Gastrocnemius medialis (tissue), 4 donors: ENCODE data around the gene ZNF281. TPM values are rescaled to one million over a fixed set of nuclear protein-coding genes. Genes with fewer than 3 reads are reported as not detected.

Experiments
- ATAC-seq, 2 donors: fragments of 150-250 bp; one replicate each; pipeline ENCODE4 v1.9.1; 2016
- DNase-seq, 2 donors: peaks; one replicate each; pipeline ENCODE4 v3.0.0-alpha.2; 2019
- H3K27ac ChIP-seq, 4 donors: fragments of 200-600 bp; sonication (generic); 1 replicate in 1 of 4; 2 replicates in 3 of 4; pipeline ENCODE4 v1.5.1; 2016 to 2018; ENCODE audit warnings: mild to moderate bottlenecking in 2 of 4, moderate library complexity in 1 of 4
- H3K27me3 ChIP-seq, 3 donors: fragments of 200-600 bp; sonication (generic) in 2 of 3; 1 replicate in 1 of 3; 2 replicates in 2 of 3; pipeline versions ENCODE4 v1.5.1 to v1.6.0; 2016 to 2019; ENCODE audit warnings: mild to moderate bottlenecking in 1 of 3, moderate library complexity in 1 of 3
- H3K36me3 ChIP-seq, 2 donors: fragments of 200-600 bp; sonication (generic) in 1 of 2; one replicate each; pipeline ENCODE4 v1.5.1; 2017 to 2018
- H3K4me1 ChIP-seq, 2 donors: fragments of 200-600 bp; sonication (generic) in 1 of 2; one replicate each; pipeline ENCODE4 v1.5.1; 2016 to 2017; ENCODE audit warnings: mild to moderate bottlenecking in 2 of 2
- H3K4me3 ChIP-seq, 4 donors: fragments of 200-600 bp; sonication (generic) in 3 of 4; 1 replicate in 1 of 4; 2 replicates in 3 of 4; pipeline ENCODE4 v1.5.1; 2016 to 2019; ENCODE audit warnings: mild to moderate bottlenecking in 2 of 4
- H3K9me3 ChIP-seq, 3 donors: fragments of 200-600 bp; sonication (generic) in 2 of 3; 1 replicate in 1 of 3; 2 replicates in 2 of 3; pipeline ENCODE4 v1.5.1; 2016 to 2019
- POLR2A ChIP-seq, 2 donors: fragments of 450-650 bp; IDR thresholded peaks; one replicate each; pipeline ENCODE4 v1.6.1; 2017; ENCODE audit warnings: antibody characterized with exemption in 2 of 2, mild to moderate bottlenecking in 2 of 2, moderate library complexity in 2 of 2
- in situ Hi-C, 4 donors: fragments of 200-750 bp; cut with MboI; loops; one replicate each; pipeline versions ENCODE4 v1.15.0 to v1.8.0; 2017; ENCODE audit warnings: low sequenced_read_pairs in 4 of 4
- intact Hi-C: fragments of 100-400 bp; cut with DNase I; formaldehyde crosslinking; loops from one replicate; pipeline ENCODE4 v1.15.1; 2023; ENCODE audit warnings: low total_unique reads
- total RNA-seq, 4 donors: library from RNA; depleted of rRNA; stranded (reverse); fragments of >200 nt; gene quantifications; one replicate each; pipeline versions ENCODE4 v1.1.0 to v1.2.3, GENCODE V29; 2016
- TF ChIP-seq, protein P1 (sequence below), 5 experiments: fragments of 450-650 bp in 3 of 5; fragments of 200-600 bp in 2 of 5; sonication (generic) in 2 of 5; IDR thresholded peaks in 4 of 5; conservative IDR thresholded peaks in 1 of 5; 1 replicate in 4 of 5; 2 replicates in 1 of 5; pipeline ENCODE4 v1.5.1; 2016 to 2019; ENCODE audit warnings: antibody characterized with exemption in 5 of 5, mild to moderate bottlenecking in 3 of 5, moderate library complexity in 3 of 5

Gene ZNF281
- total RNA-seq, 4 donors from 2014 or later: 4.9 to 12.4 (median 9.8) TPM

- Histone ChIP-seq H3K27me3 (no peaks in the 10 kb centered on the region), H3K9me3 (no peaks in the 10 kb centered on the region), H3K4me1 (no peaks in the 10 kb centered on the region), H3K4me3 (no peak overlapping the region), H3K27ac (no peak overlapping the region), H3K36me3 (no peaks in the 10 kb centered on the region)
- DNase-seq: no peak
- no peak for ATAC-seq
- in situ Hi-C loops (no loop called here), intact Hi-C loops (no loop called here)
- TF ChIP-seq, protein P1, sequence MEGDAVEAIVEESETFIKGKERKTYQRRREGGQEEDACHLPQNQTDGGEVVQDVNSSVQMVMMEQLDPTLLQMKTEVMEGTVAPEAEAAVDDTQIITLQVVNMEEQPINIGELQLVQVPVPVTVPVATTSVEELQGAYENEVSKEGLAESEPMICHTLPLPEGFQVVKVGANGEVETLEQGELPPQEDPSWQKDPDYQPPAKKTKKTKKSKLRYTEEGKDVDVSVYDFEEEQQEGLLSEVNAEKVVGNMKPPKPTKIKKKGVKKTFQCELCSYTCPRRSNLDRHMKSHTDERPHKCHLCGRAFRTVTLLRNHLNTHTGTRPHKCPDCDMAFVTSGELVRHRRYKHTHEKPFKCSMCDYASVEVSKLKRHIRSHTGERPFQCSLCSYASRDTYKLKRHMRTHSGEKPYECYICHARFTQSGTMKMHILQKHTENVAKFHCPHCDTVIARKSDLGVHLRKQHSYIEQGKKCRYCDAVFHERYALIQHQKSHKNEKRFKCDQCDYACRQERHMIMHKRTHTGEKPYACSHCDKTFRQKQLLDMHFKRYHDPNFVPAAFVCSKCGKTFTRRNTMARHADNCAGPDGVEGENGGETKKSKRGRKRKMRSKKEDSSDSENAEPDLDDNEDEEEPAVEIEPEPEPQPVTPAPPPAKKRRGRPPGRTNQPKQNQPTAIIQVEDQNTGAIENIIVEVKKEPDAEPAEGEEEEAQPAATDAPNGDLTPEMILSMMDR (IDR thresholded peaks at IDR 0.05 in 4 of 5, conservative IDR thresholded peaks at IDR 0.05 in 1 of 5): no peak
- TF ChIP-seq POLR2A (IDR thresholded peaks at IDR 0.05): no peak
Observed at GRCh38 chr1:200427744-200428143, 17.9 kb upstream of the ZNF281 start.

GRCh38 chr1:200426196-200426595 is 16.4 kb upstream of the ZNF281 start:
- H3K27me3 ChIP-seq: no peaks in the 10 kb centered on the region
- no peak overlapping the region for H3K4me3 ChIP-seq
- in situ Hi-C loops: no loop called here
- ATAC-seq: no peak
- intact Hi-C loops: no loop called here
- DNase-seq: no peak
- no peak overlapping the region for H3K27ac ChIP-seq
- no peaks in the 10 kb centered on the region for H3K9me3 ChIP-seq
- no peaks in the 10 kb centered on the region for H3K36me3 ChIP-seq
- TF ChIP-seq, protein P1 (IDR thresholded peaks at IDR 0.05 in 4 of 5, conservative IDR thresholded peaks at IDR 0.05 in 1 of 5): no peak
- TF ChIP-seq POLR2A (IDR thresholded peaks at IDR 0.05): no peak
- no peaks in the 10 kb centered on the region for H3K4me1 ChIP-seq

DNA sequence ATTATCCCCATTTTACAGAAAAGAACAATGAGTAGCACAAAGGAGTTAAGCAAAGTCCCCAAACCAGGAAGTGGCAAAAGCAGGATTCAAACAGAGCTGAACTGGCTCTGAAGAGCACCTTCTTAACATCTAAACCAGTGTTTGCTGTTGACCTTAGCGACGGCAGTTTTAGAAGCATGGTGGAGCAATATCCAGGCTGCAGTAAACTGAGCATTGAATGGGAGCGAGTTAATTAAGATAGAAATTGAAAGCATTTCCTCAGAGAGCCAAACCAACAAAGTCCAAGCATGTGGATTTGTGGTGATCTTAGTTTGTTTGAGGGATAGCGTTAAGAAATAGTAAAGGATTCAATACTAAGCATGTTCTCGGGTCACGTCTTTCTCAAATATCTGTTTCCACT is 13.4 kb upstream of the ZNF281 start:
- Histone ChIP-seq H3K4me1 (no peaks in the 10 kb centered on the region), H3K27me3 (no peaks in the 10 kb centered on the region), H3K4me3 (no peak overlapping the region), H3K9me3 (no peaks in the 10 kb centered on the region), H3K27ac (no peak overlapping the region), H3K36me3 (no peaks in the 10 kb centered on the region)
- DNase-seq: no peak
- TF ChIP-seq, protein P1 (IDR thresholded peaks at IDR 0.05 in 4 of 5, conservative IDR thresholded peaks at IDR 0.05 in 1 of 5): no peak
- no peak for ATAC-seq
- in situ Hi-C loops (no loop called here), intact Hi-C loops (no loop called here)

DNA sequence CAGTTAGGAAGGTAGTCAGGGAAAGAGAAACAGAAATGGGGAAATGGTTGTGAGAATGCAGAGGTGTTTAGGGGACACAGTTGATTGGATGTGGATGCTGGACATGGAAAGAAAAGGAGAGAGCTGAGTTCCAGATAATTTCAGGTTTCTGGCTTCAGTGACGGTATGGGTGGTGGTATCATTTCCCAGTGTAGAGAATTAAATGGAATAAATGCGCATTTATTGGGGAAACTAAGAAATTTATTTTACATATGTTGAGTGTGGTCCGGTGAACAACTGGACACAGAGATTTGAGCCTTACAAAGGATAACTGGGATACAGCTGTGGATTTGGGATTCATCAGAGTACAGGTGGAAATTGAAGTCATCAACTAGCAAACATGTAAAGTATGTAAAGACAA is 12.4 kb upstream of the ZNF281 start:
- H3K27me3 ChIP-seq: no peaks in the 10 kb centered on the region
- in situ Hi-C loops: no loop called here
- DNase-seq (no peak), ATAC-seq (no peak)
- H3K9me3 ChIP-seq: no peaks in the 10 kb centered on the region
- no peak overlapping the region for H3K4me3 ChIP-seq
- H3K4me1 ChIP-seq: no peaks in the 10 kb centered on the region
- H3K27ac ChIP-seq: no peak overlapping the region
- intact Hi-C loops: no loop called here
- no peaks in the 10 kb centered on the region for H3K36me3 ChIP-seq
- no peak for TF ChIP-seq POLR2A (IDR thresholded peaks at IDR 0.05)
- TF ChIP-seq, protein P1 (IDR thresholded peaks at IDR 0.05 in 4 of 5, conservative IDR thresholded peaks at IDR 0.05 in 1 of 5): no peak
